Glutamatergic neuron (in vitro differentiated cells): ENCODE results near the gene GSE1. TPM values are rescaled to one million over a fixed set of nuclear protein-coding genes. Genes with fewer than 3 reads are reported as not detected.

Source experiments
- DNase-seq: peaks from one replicate; pipeline ENCODE4 v3.0.0; 2022
- H3K27ac Mint-ChIP-seq: one replicate; pipeline ENCODE4 v1.8.0; 2020; ENCODE audit warnings: mild to moderate bottlenecking, mixed read lengths, inconsistent platforms; ENCODE audit not compliant: unreplicated experiment
- H3K27me3 Mint-ChIP-seq: one replicate; pipeline ENCODE4 v1.8.0; 2020; ENCODE audit warnings: mild to moderate bottlenecking, moderate library complexity, mixed read lengths, inconsistent platforms; ENCODE audit not compliant: unreplicated experiment
- H3K36me3 Mint-ChIP-seq: one replicate; pipeline ENCODE4 v1.8.0; 2020; ENCODE audit warnings: mild to moderate bottlenecking, mixed read lengths, inconsistent platforms; ENCODE audit not compliant: unreplicated experiment
- H3K4me1 Mint-ChIP-seq: one replicate; pipeline ENCODE4 v1.8.0; 2020; ENCODE audit warnings: mild to moderate bottlenecking, low read depth, mixed read lengths, inconsistent platforms; ENCODE audit not compliant: unreplicated experiment
- H3K4me3 Mint-ChIP-seq: one replicate; pipeline ENCODE4 v1.8.0; 2020; ENCODE audit warnings: mild to moderate bottlenecking, mixed read lengths, inconsistent platforms; ENCODE audit not compliant: unreplicated experiment
- H3K9me3 Mint-ChIP-seq: one replicate; pipeline ENCODE4 v1.8.0; 2020; ENCODE audit warnings: mild to moderate bottlenecking, moderate library complexity, mixed read lengths, inconsistent platforms; ENCODE audit not compliant: unreplicated experiment
- CTCF ChIP-seq: fragments of 200-600 bp; sonication (generic); IDR thresholded peaks from one replicate; pipeline ENCODE4 v1.5.0; 2021; ENCODE audit not compliant: partially characterized antibody, unreplicated experiment
- total RNA-seq: library from RNA; stranded (reverse); fragmentation: NEBNext Ultra II Directional; extraction: Animal tissue kit (Norgen Biotek cat#: 25700); gene quantifications from one replicate; pipeline ENCODE4 v1.2.1, GENCODE V29; 2021; ENCODE audit not compliant: unreplicated experiment

Gene GSE1
- total RNA-seq, 1 donor from 2014 or later = 473 TPM

- Mint-ChIP-seq H3K27me3 (peaks cover 45% of the 10 kb centered on the region), H3K9me3 (peaks cover 36% of the 10 kb centered on the region), H3K4me3 (peak overlapping the region; percentile 71), H3K27ac (peak overlapping the region; percentile 76), H3K36me3 (no peaks in the 10 kb centered on the region), H3K4me1 (peaks cover 68% of the 10 kb centered on the region)
- no peak for DNase-seq
- no peak for TF ChIP-seq CTCF
Observed at GRCh38 chr16:85565801-85566526, 47.2 kb upstream of the GSE1 start.

GRCh38 chr16:85566561-85567100 is 46.5 kb upstream of the GSE1 start:
- peak; percentile 7 for TF ChIP-seq CTCF
- H3K4me3 Mint-ChIP-seq = peak overlapping the region; percentile 71
- H3K36me3 Mint-ChIP-seq = no peaks in the 10 kb centered on the region
- no peak for DNase-seq
- peaks cover 46% of the 10 kb centered on the region for H3K27me3 Mint-ChIP-seq
- peaks cover 68% of the 10 kb centered on the region for H3K4me1 Mint-ChIP-seq
- H3K9me3 Mint-ChIP-seq = peaks cover 38% of the 10 kb centered on the region
- peak overlapping the region; percentile 86 for H3K27ac Mint-ChIP-seq

- H3K4me3 Mint-ChIP-seq = no peak overlapping the region
- H3K4me1 Mint-ChIP-seq = peaks cover 70% of the 10 kb centered on the region
Observed at GRCh38 chr16:85567101-85567866, 45.8 kb upstream of the GSE1 start.

GRCh38 chr16:85567935-85568334 is 45.2 kb upstream of the GSE1 start:
- no peak for DNase-seq
- no peak overlapping the region for H3K27ac Mint-ChIP-seq
- H3K36me3 Mint-ChIP-seq = no peaks in the 10 kb centered on the region
- no peak for TF ChIP-seq CTCF
- peaks cover 43% of the 10 kb centered on the region for H3K27me3 Mint-ChIP-seq
- H3K4me1 Mint-ChIP-seq = peaks cover 65% of the 10 kb centered on the region
- H3K4me3 Mint-ChIP-seq = no peak overlapping the region
- peaks cover 37% of the 10 kb centered on the region for H3K9me3 Mint-ChIP-seq

More at GRCh38 chr16:85567101-85567866, 45.8 kb upstream of the GSE1 start:
- peaks cover 39% of the 10 kb centered on the region for H3K9me3 Mint-ChIP-seq
- TF ChIP-seq CTCF = no peak
- peaks cover 48% of the 10 kb centered on the region for H3K27me3 Mint-ChIP-seq
- no peak for DNase-seq
- no peak overlapping the region for H3K27ac Mint-ChIP-seq
- H3K36me3 Mint-ChIP-seq = no peaks in the 10 kb centered on the region
